Neural progenitor cell (in vitro differentiated cells): ENCODE measurements around the gene TEX14. TPM values are rescaled to one million over a fixed set of nuclear protein-coding genes. Genes with fewer than 3 reads are reported as not detected.

Source experiments
- DNase-seq: peaks from one replicate; pipeline ENCODE4 v3.0.0-alpha.2; 2016; ENCODE audit warnings: low spot score
- H2AFZ ChIP-seq: fragments of 200-600 bp; sonication (generic); replicated peaks from 2 replicates; pipeline ENCODE4 v1.6.1; 2016; ENCODE audit warnings: antibody characterized with exemption
- H3F3A ChIP-seq: fragments of 200-600 bp; sonication (generic); 2 replicates; pipeline ENCODE4 v1.6.1; 2016; ENCODE audit warnings: antibody characterized with exemption, low read depth
- H3K27ac ChIP-seq: fragments of 200-600 bp; sonication (generic); 2 replicates; pipeline ENCODE4 v1.5.1; 2016; ENCODE audit warnings: mild to moderate bottlenecking
- H3K27me3 ChIP-seq: fragments of 200-600 bp; sonication (generic); 2 replicates; pipeline ENCODE4 v1.6.1; 2016; ENCODE audit warnings: mild to moderate bottlenecking, moderate library complexity
- H3K36me3 ChIP-seq: fragments of 200-600 bp; sonication (generic); 2 replicates; pipeline ENCODE4 v1.5.1; 2016
- H3K4me1 ChIP-seq: fragments of 200-600 bp; sonication (generic); 2 replicates; pipeline ENCODE4 v1.6.1; 2016; ENCODE audit warnings: mixed run types
- H3K4me2 ChIP-seq: fragments of 200-600 bp; sonication (generic); 2 replicates; pipeline ENCODE4 v1.6.1; 2016
- H3K4me3 ChIP-seq: fragments of 200-600 bp; sonication (generic); 2 replicates; pipeline ENCODE4 v1.5.1; 2016
- H3K79me2 ChIP-seq: fragments of 200-600 bp; sonication (generic); 2 replicates; pipeline ENCODE4 v1.6.1; 2016; ENCODE audit warnings: low read depth
- H3K9ac ChIP-seq: fragments of 200-600 bp; sonication (generic); 2 replicates; pipeline ENCODE4 v1.6.1; 2016
- H3K9me3 ChIP-seq: fragments of 200-600 bp; sonication (generic); 2 replicates; pipeline ENCODE4 v1.5.1; 2016; ENCODE audit warnings: low read depth
- H4K20me1 ChIP-seq: fragments of 200-600 bp; sonication (generic); 2 replicates; pipeline ENCODE4 v1.6.1; 2016; ENCODE audit warnings: low read depth
- H3K27ac Mint-ChIP-seq: 3 replicates; pipeline ENCODE4 v1.8.0; 2021; ENCODE audit warnings: mixed read lengths
- H3K27me3 Mint-ChIP-seq: 2 replicates; pipeline ENCODE4 v1.8.0; 2022; ENCODE audit warnings: low read depth, mild to moderate bottlenecking, inconsistent platforms, moderate library complexity, mixed read lengths; ENCODE audit not compliant: insufficient read depth
- H3K36me3 Mint-ChIP-seq: 3 replicates; pipeline ENCODE4 v1.8.0; 2021; ENCODE audit warnings: mixed read lengths
- H3K4me1 Mint-ChIP-seq: 3 replicates; pipeline ENCODE4 v1.8.0; 2021; ENCODE audit warnings: mixed read lengths
- H3K4me3 Mint-ChIP-seq: 3 replicates; pipeline ENCODE4 v1.8.0; 2021; ENCODE audit warnings: mild to moderate bottlenecking, moderate library complexity, mixed read lengths
- H3K9me3 Mint-ChIP-seq: 3 replicates; pipeline ENCODE4 v1.8.0; 2020; ENCODE audit warnings: mixed read lengths
- EZH2 ChIP-seq: fragments of 200-600 bp; sonication (generic); IDR thresholded peaks from 2 replicates; pipeline ENCODE4 v1.6.1; 2017; ENCODE audit warnings: antibody characterized with exemption, mild to moderate bottlenecking, moderate library complexity
- EZH2phosphoT487 ChIP-seq: fragments of 200-600 bp; sonication (generic); IDR thresholded peaks from 2 replicates; pipeline ENCODE4 v1.6.1; 2017; ENCODE audit warnings: antibody characterized with exemption
- total RNA-seq: library from RNA; depleted of rRNA; stranded (reverse); fragments of >200 nt; gene quantifications from 2 replicates; pipeline ENCODE4 v1.2.3, GENCODE V29; 2015; ENCODE audit warnings: low replicate concordance
- TF ChIP-seq, protein P1 (sequence below): fragments of 200-600 bp; sonication (generic); IDR thresholded peaks from 2 replicates; pipeline ENCODE4 v1.5.1; 2017; ENCODE audit warnings: antibody characterized with exemption, mild to moderate bottlenecking

Gene TEX14
- total RNA-seq, 1 donor from 2014 or later: 0.09 TPM

- H3K9ac ChIP-seq: no peak overlapping the region
- Mint-ChIP-seq H3K4me3 (no peak overlapping the region), H3K4me1 (no peaks in the 10 kb centered on the region), H3K27me3 (no peaks in the 10 kb centered on the region), H3K9me3 (no peaks in the 10 kb centered on the region), H3K27ac (no peak overlapping the region), H3K36me3 (no peaks in the 10 kb centered on the region)
- no peak overlapping the region for H2AFZ ChIP-seq
- no peaks in the 10 kb centered on the region for H3K9me3 ChIP-seq
- H4K20me1 ChIP-seq: no peaks in the 10 kb centered on the region
- H3F3A ChIP-seq: peaks cover 7% of the 10 kb centered on the region
- H3K27me3 ChIP-seq: no peaks in the 10 kb centered on the region
- no peak for DNase-seq
- no peaks in the 10 kb centered on the region for H3K4me1 ChIP-seq
- no peaks in the 10 kb centered on the region for H3K79me2 ChIP-seq
- H3K4me2 ChIP-seq: no peak overlapping the region
- TF ChIP-seq, protein P1, sequence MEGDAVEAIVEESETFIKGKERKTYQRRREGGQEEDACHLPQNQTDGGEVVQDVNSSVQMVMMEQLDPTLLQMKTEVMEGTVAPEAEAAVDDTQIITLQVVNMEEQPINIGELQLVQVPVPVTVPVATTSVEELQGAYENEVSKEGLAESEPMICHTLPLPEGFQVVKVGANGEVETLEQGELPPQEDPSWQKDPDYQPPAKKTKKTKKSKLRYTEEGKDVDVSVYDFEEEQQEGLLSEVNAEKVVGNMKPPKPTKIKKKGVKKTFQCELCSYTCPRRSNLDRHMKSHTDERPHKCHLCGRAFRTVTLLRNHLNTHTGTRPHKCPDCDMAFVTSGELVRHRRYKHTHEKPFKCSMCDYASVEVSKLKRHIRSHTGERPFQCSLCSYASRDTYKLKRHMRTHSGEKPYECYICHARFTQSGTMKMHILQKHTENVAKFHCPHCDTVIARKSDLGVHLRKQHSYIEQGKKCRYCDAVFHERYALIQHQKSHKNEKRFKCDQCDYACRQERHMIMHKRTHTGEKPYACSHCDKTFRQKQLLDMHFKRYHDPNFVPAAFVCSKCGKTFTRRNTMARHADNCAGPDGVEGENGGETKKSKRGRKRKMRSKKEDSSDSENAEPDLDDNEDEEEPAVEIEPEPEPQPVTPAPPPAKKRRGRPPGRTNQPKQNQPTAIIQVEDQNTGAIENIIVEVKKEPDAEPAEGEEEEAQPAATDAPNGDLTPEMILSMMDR: no peak
- no peak for TF ChIP-seq EZH2
- TF ChIP-seq EZH2phosphoT487: no peak
- H3K4me3 ChIP-seq: no peak overlapping the region
- no peak overlapping the region for H3K27ac ChIP-seq
- H3K36me3 ChIP-seq: no peaks in the 10 kb centered on the region
Observed at GRCh38 chr17:58706351-58707140, 14.7 kb upstream of the TEX14 start.

- H3K4me3 Mint-ChIP-seq: no peak overlapping the region
- Histone ChIP-seq H3K27ac (no peak overlapping the region), H3K4me3 (no peak overlapping the region), H3K36me3 (no peaks in the 10 kb centered on the region), H3K4me1 (no peaks in the 10 kb centered on the region), H3K9me3 (no peaks in the 10 kb centered on the region), H3K79me2 (no peaks in the 10 kb centered on the region), H3K27me3 (no peaks in the 10 kb centered on the region), H3K4me2 (no peak overlapping the region), H3F3A (no peaks in the 10 kb centered on the region), H4K20me1 (no peaks in the 10 kb centered on the region), H2AFZ (no peak overlapping the region), H3K9ac (no peak overlapping the region)
- H3K27me3 Mint-ChIP-seq: no peaks in the 10 kb centered on the region
- no peak overlapping the region for H3K27ac Mint-ChIP-seq
- DNase-seq: no peak
- peaks cover 6% of the 10 kb centered on the region for H3K36me3 Mint-ChIP-seq
- no peaks in the 10 kb centered on the region for H3K4me1 Mint-ChIP-seq
- H3K9me3 Mint-ChIP-seq: no peaks in the 10 kb centered on the region
- TF ChIP-seq EZH2phosphoT487 (no peak), EZH2 (no peak)
- TF ChIP-seq, protein P1: no peak
Observed at GRCh38 chr17:58703916-58704286, 12.1 kb upstream of the TEX14 start.

- no peaks in the 10 kb centered on the region for H3K9me3 Mint-ChIP-seq
- H4K20me1 ChIP-seq: no peaks in the 10 kb centered on the region
- H3K4me1 Mint-ChIP-seq: no peaks in the 10 kb centered on the region
- H3K27ac Mint-ChIP-seq: no peak overlapping the region
- no peak overlapping the region for H3K4me3 Mint-ChIP-seq
- no peaks in the 10 kb centered on the region for H3K79me2 ChIP-seq
- H2AFZ ChIP-seq: no peak overlapping the region
- H3K9ac ChIP-seq: no peak overlapping the region
- no peak overlapping the region for H3K27ac ChIP-seq
- no peaks in the 10 kb centered on the region for H3K27me3 ChIP-seq
- H3K4me2 ChIP-seq: no peak overlapping the region
- no peaks in the 10 kb centered on the region for H3K9me3 ChIP-seq
- no peaks in the 10 kb centered on the region for H3K36me3 ChIP-seq
- H3F3A ChIP-seq: no peaks in the 10 kb centered on the region
- peaks cover 6% of the 10 kb centered on the region for H3K36me3 Mint-ChIP-seq
- no peak for DNase-seq
- H3K4me1 ChIP-seq: no peaks in the 10 kb centered on the region
- H3K27me3 Mint-ChIP-seq: no peaks in the 10 kb centered on the region
- TF ChIP-seq, protein P1: no peak
- TF ChIP-seq EZH2phosphoT487 (no peak), EZH2 (no peak)
- H3K4me3 ChIP-seq: no peak overlapping the region
Observed at GRCh38 chr17:58703137-58703915, 11.5 kb upstream of the TEX14 start.
